Thyroid gland (tissue), 4 donors: Measurements from ENCODE around the gene MAP2K5. TPM values are rescaled to one million over a fixed set of nuclear protein-coding genes. Genes with fewer than 3 reads are reported as not detected.

Experiments
- DNase-seq, 2 donors: peaks; one replicate each; pipeline ENCODE4 v3.0.0-alpha.2; 2019
- H3K27ac ChIP-seq, 3 donors: fragments of 200-600 bp; sonication (generic); 1 replicate in 2 of 3; 2 replicates in 1 of 3; pipeline ENCODE4 v1.5.1; 2016 to 2019; ENCODE audit warnings: mild to moderate bottlenecking in 1 of 3, moderate library complexity in 1 of 3
- H3K27me3 ChIP-seq: fragments of 200-600 bp; sonication (generic); one replicate; pipeline ENCODE4 v1.5.1; 2019
- H3K36me3 ChIP-seq, 2 donors: fragments of 200-600 bp; sonication (generic); one replicate each; pipeline ENCODE4 v1.5.1; 2016 to 2019
- H3K4me1 ChIP-seq, 2 donors: fragments of 200-600 bp; sonication (generic); one replicate each; pipeline ENCODE4 v1.5.1; 2017 to 2019
- H3K4me3 ChIP-seq, 3 donors: fragments of 200-600 bp; sonication (generic); replicated peaks in 1 of 3; 1 replicate in 2 of 3; 2 replicates in 1 of 3; pipeline ENCODE4 v1.5.1; 2016; ENCODE audit warnings: mild to moderate bottlenecking in 1 of 3
- H3K9me3 ChIP-seq: fragments of 200-600 bp; sonication (generic); one replicate; pipeline ENCODE4 v1.5.1; 2017
- POLR2A ChIP-seq, 2 donors: fragments of 450-650 bp; IDR thresholded peaks; one replicate each; pipeline ENCODE4 v1.6.1; 2017; ENCODE audit warnings: antibody characterized with exemption in 2 of 2, mild to moderate bottlenecking in 2 of 2, moderate library complexity in 1 of 2
- WGBS, 2 donors: methylation state at CpG; one replicate each; pipeline ENCODE4 v1.1.5; 2017; 5-methylcytosine and 5-hydroxymethylcytosine counted together
- intact Hi-C: fragments of 100-400 bp; cut with DNase I; formaldehyde crosslinking; loops from one replicate; pipeline ENCODE4 v1.15.1; 2023
- total RNA-seq, 4 donors: library from RNA; depleted of rRNA; stranded (reverse); fragments of >200 nt; gene quantifications; one replicate each; pipeline ENCODE4 v1.2.3, GENCODE V29; 2016
- TF ChIP-seq, protein P1 (sequence below), 6 experiments: fragments of 200-600 bp in 3 of 6; fragments of 450-650 bp in 3 of 6; sonication (generic) in 3 of 6; IDR thresholded peaks; one replicate each; pipeline ENCODE4 v1.5.1; 2016 to 2019; ENCODE audit warnings: antibody characterized with exemption in 6 of 6, mild to moderate bottlenecking in 2 of 6, inconsistent platforms in 1 of 6, moderate library complexity in 1 of 6

Gene MAP2K5
- total RNA-seq, 4 donors from 2014 or later: 10.2 to 32.1 (median 15.9) TPM

DNA sequence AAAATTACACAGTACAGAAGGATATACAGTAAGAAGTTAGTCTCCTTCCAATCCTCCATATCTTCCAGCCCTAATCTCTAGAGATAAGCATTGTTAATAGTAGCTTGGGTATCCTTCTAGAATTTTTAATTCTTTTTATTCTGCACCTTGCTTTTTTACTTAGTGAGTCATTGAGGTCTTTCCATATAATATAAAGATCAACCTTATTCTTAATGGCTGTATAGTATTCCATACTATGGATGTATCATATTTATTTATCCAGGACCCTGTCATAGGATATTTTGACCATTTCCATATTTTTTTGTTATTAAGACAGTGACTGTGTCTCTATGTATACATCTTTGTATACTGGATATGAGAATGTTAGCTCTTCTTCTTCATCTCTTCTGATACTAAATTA lies 246.5 kb downstream of the MAP2K5 start:
- no peak for TF ChIP-seq POLR2A (IDR thresholded peaks at IDR 0.05)
- TF ChIP-seq, protein P1, sequence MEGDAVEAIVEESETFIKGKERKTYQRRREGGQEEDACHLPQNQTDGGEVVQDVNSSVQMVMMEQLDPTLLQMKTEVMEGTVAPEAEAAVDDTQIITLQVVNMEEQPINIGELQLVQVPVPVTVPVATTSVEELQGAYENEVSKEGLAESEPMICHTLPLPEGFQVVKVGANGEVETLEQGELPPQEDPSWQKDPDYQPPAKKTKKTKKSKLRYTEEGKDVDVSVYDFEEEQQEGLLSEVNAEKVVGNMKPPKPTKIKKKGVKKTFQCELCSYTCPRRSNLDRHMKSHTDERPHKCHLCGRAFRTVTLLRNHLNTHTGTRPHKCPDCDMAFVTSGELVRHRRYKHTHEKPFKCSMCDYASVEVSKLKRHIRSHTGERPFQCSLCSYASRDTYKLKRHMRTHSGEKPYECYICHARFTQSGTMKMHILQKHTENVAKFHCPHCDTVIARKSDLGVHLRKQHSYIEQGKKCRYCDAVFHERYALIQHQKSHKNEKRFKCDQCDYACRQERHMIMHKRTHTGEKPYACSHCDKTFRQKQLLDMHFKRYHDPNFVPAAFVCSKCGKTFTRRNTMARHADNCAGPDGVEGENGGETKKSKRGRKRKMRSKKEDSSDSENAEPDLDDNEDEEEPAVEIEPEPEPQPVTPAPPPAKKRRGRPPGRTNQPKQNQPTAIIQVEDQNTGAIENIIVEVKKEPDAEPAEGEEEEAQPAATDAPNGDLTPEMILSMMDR (IDR thresholded peaks at IDR 0.05): no peak
- intact Hi-C loops: no loop called here
- Histone ChIP-seq H3K27ac (no peak overlapping the region), H3K4me1 (no peaks in the 10 kb centered on the region), H3K9me3 (no peaks in the 10 kb centered on the region), H3K27me3 (no peaks in the 10 kb centered on the region), H3K36me3 (no peaks in the 10 kb centered on the region), H3K4me3 (no peak overlapping the region)
- no peak for DNase-seq

DNA sequence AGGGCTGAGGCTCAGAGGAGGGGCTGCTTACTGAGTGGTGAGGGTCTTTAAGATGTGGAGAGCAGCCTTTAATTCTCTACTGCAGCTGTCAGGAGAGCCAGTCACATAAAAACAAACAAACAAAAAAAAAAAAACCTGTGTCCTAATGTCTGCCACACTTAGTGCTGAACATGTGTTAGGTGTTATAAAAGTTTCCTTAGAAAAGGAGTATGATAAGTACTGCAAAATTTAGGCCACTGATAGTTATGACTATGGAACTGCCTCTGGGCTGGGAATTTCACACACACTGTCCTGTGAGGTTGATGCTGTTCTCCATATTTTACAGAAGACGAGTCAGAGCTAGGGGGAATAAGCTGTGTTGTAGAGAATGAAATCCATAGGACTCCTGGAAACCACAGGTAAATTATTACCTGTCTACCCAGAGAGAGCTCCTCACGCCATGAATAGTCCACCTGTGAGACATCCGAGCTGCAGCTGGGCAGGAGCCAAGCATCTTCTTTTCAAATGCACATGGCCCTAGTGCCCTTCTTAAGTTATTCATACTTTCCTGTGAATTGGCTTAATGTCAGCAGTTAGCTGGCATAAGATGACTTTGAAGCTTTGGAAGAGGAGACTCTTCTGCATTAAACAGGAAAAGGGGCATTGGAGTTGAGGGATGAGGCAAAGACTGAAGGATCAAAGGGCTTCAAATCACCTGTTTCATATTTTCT lies 248.3 kb downstream of the MAP2K5 start:
- TF ChIP-seq POLR2A (IDR thresholded peaks at IDR 0.05): no peak
- TF ChIP-seq, protein P1 (IDR thresholded peaks at IDR 0.05): no peak
- 96% methylated on average over 3 of the region's 3 CpGs for WGBS, 2 donors
- Histone ChIP-seq H3K27me3 (no peaks in the 10 kb centered on the region), H3K36me3 (no peaks in the 10 kb centered on the region), H3K4me1 (no peaks in the 10 kb centered on the region), H3K9me3 (no peaks in the 10 kb centered on the region), H3K27ac (no peak overlapping the region), H3K4me3 (no peak overlapping the region)
- intact Hi-C loops: no loop called here
- no peak for DNase-seq

DNA sequence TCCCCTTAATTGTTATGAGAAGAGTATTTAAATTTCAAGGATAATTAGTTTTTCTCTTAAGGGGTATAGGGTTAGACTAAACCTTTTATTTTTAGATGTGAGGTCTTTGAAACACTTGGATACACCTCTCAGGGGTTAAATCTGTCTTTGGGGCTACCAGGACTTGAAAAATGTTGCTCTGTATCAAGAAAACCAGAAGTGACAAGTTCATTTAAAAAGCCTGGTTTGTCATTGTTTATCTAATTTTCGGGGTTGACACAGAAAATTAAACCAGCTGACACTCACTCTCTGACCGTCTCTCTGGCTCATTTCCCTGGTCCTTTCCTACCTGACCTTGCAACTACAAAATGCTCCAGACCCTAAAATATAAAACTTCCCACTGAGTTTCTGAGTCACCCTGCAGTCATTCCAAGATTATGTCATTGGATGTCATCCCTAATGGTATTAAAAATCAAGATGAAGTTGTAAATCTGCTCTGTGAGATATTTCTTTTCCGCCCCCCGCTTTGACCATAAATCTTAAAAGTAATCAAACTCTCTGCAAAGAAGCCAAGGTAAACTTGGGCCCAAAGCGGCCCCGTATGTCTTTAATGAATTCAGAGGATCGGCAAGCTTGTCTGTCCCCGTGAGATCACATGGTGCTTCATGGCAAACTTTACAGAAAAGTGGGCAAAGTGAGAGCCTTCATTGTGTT lies 249.9 kb downstream of the MAP2K5 start:
- H3K27ac ChIP-seq: no peak overlapping the region
- WGBS, 2 donors: 84 to 87% methylated on average over 8 of the region's 8 CpGs
- DNase-seq: no peak
- no peaks in the 10 kb centered on the region for H3K4me1 ChIP-seq
- H3K36me3 ChIP-seq: no peaks in the 10 kb centered on the region
- H3K27me3 ChIP-seq: no peaks in the 10 kb centered on the region
- H3K9me3 ChIP-seq: no peaks in the 10 kb centered on the region
- no peak overlapping the region for H3K4me3 ChIP-seq
- TF ChIP-seq POLR2A (IDR thresholded peaks at IDR 0.05): no peak
- TF ChIP-seq, protein P1 (IDR thresholded peaks at IDR 0.05): no peak
- intact Hi-C loops: no loop called here

DNA sequence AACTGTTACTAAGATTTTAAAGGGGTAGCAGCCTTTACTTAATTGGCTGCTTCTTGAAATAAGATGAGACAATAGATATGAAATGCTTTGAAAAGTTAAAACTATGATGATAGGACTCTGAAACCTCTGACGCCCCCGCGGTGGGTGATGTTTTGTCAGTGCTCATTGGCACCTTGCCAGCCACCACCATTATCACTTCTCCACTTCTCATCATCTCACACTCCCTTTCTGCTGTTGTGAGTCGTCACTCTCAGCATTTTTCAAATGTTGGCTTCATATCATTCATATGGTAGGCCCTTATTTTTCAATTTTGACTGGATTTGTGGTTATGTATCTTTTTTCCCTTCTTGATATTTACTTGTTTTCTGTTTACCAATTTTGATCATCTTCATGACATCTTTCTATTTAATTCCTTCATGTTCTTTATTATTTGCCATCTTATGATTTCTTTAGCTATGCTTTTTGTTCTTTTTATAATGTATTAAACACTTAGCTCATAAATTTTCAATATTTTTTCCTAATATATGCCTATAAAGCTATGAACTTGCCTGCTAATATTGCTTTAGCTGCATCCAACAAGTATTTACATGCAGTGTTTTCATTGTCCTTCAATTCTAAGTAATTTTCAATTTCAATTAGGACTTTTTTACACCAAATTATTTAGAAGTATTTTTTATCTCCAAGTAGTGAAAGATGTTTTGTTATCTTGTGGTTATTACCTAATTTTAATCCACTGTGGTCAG lies 252.5 kb downstream of the MAP2K5 start:
- Histone ChIP-seq H3K27me3 (no peaks in the 10 kb centered on the region), H3K9me3 (no peaks in the 10 kb centered on the region), H3K27ac (no peak overlapping the region), H3K4me1 (no peaks in the 10 kb centered on the region), H3K36me3 (no peaks in the 10 kb centered on the region), H3K4me3 (no peak overlapping the region)
- TF ChIP-seq, protein P1 (IDR thresholded peaks at IDR 0.05): no peak
- no peak for DNase-seq
- WGBS, 2 donors: 94 to 95% methylated on average over 4 of the region's 4 CpGs
- intact Hi-C loops: no loop called here
